Activated naive CD4-positive, alpha-beta T cell treated with anti-CD3 and anti-CD28 coated beads, Interleukin-2, amount 50 U/mL, for 72 hours (primary cell): ENCODE data around the gene OGFRL1. TPM values are rescaled to one million over a fixed set of nuclear protein-coding genes. Genes with fewer than 3 reads are reported as not detected.
A peak's percentile ranks its signal among the peaks of the same experiment; 100 is the strongest.

Experiments
- ATAC-seq, 2 donors: fragments of 150-1000 bp; cut with Tn5 transposase; 2 replicates each; pipeline ENCODE4 v1.10.0; 2021; ENCODE audit warnings: mild to moderate bottlenecking in 2 of 2, moderate library complexity in 2 of 2
- DNase-seq, 2 donors: peaks; one replicate each; pipeline ENCODE4 v3.0.0; 2021 to 2022; ENCODE audit warnings: low spot score in 2 of 2
- H3K27ac Mint-ChIP-seq, 2 donors: one replicate each; pipeline ENCODE4 v1.8.0; 2022; ENCODE audit warnings: mild to moderate bottlenecking in 2 of 2, mixed read lengths in 2 of 2
- H3K36me3 Mint-ChIP-seq, 2 donors: one replicate each; pipeline ENCODE4 v1.8.0; 2022; ENCODE audit warnings: mixed read lengths in 2 of 2
- H3K9me3 Mint-ChIP-seq, 2 donors: one replicate each; pipeline ENCODE4 v1.8.0; 2022; ENCODE audit warnings: mixed read lengths in 2 of 2
- total RNA-seq, 2 donors: library from RNA; stranded (reverse); gene quantifications; one replicate each; pipeline ENCODE4 v1.2.3, GENCODE V29; 2022

OGFRL1 gene
- total RNA-seq, 2 donors from 2014 or later, result 1.3 to 4.2 TPM

DNA sequence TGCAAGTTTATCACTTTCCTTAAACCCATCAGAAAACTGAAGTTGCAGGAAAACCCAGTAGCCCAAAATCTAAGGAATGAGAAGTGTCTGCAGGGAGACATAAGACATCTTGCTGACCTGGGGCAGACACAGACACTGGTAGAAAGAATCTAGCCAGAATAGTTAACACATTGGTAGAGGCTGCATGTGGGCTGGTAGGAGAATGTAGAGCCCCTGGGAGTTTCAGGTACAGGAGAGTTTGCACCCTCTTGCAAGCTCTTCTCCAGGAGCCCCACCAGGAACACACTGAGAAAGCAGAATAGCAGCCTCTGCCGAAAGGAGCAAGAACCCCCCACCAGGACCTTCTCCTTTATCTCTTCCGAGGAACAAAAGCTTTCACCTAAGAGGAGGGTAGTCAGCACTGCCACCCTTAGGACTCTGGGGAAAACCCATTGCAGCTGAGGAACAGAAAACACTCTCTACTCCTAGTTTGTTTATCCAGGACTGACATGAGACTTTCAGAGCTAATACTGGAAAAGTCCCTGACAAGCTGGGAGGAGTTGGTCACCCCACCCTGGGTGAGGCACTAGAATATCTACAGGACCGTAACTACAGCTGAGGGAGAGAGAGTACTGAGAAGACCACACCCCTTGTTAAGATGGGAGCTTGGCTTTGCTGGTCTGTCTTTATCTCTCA is 10.5 kb upstream of the OGFRL1 start:
- Mint-ChIP-seq H3K9me3 (no peaks in the 10 kb centered on the region), H3K36me3 (no peaks in the 10 kb centered on the region), H3K27ac (no peak overlapping the region)
- DNase-seq (no peak), ATAC-seq (no peak)

GRCh38 chr6:71279321-71279720 is 9.3 kb upstream of the OGFRL1 start:
- H3K27ac Mint-ChIP-seq, result no peak overlapping the region
- ATAC-seq (no peak), DNase-seq (no peak)
- H3K36me3 Mint-ChIP-seq, result no peaks in the 10 kb centered on the region
- no peaks in the 10 kb centered on the region for H3K9me3 Mint-ChIP-seq

GRCh38 chr6:71279740-71280139 is 8.9 kb upstream of the OGFRL1 start:
- no peaks in the 10 kb centered on the region for H3K9me3 Mint-ChIP-seq
- no peak overlapping the region for H3K27ac Mint-ChIP-seq
- ATAC-seq (no peak), DNase-seq (no peak)
- H3K36me3 Mint-ChIP-seq, result no peaks in the 10 kb centered on the region

GRCh38 chr6:71280701-71281100 is 7.9 kb upstream of the OGFRL1 start:
- DNase-seq (no peak), ATAC-seq (no peak)
- Mint-ChIP-seq H3K9me3 (no peaks in the 10 kb centered on the region), H3K27ac (no peak overlapping the region), H3K36me3 (no peaks in the 10 kb centered on the region)

DNA sequence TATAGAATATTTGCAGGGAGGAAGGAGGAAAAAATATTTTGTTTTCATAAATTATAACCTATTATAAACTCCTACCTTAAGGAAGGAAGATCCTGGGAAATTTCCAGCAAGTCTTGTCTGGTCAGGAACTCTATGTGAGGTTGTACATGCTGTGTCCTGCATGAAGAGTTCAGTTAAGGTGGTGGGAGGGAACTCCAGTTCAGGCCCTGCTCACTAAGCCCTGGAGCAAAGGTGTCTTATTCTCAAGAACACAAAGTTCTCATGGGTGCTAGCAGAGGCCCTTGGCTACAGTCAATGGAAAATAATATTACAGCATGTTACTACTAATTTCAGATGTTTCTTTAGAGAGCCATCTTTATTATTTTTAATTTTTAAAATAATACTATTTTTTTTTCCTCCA is 3.8 kb upstream of the OGFRL1 start:
- no peaks in the 10 kb centered on the region for H3K9me3 Mint-ChIP-seq
- no peak overlapping the region for H3K27ac Mint-ChIP-seq
- DNase-seq, result no peak
- ATAC-seq, result no peak
- no peaks in the 10 kb centered on the region for H3K36me3 Mint-ChIP-seq

DNA sequence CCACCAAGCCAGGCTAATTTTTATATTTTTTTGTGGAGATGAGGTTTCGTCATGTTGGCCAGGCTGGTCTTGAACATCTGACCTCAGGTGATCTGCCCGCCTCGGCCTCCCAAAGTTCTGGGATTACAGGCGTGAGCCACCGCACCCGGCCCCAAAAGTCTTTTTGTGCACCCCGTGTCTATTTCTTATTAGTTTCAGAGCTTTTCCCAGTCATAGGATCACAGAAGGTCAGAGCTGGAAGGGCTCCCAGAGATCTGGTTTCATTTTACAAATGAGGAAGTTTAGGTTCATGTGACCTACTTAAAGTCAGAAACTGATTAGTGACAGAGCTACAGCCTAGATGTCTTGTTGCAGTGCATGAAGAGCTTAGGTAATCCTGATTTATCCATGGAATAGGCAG is 1.6 kb upstream of the OGFRL1 start:
- ATAC-seq, result no peak
- Mint-ChIP-seq H3K9me3 (no peaks in the 10 kb centered on the region), H3K27ac (no peak overlapping the region), H3K36me3 (peaks cover 0 to 14% of the 10 kb centered on the region in 2 donors)
- DNase-seq, result no peak

- H3K27ac Mint-ChIP-seq, result peak overlapping the region in 1 of 2 donors; percentile 34
- H3K9me3 Mint-ChIP-seq, result no peaks in the 10 kb centered on the region
- peaks cover 0 to 14% of the 10 kb centered on the region in 2 donors for H3K36me3 Mint-ChIP-seq
- DNase-seq (no peak), ATAC-seq (no peak)
Observed at GRCh38 chr6:71287926-71288227, 734 bp upstream of the OGFRL1 start.

DNA sequence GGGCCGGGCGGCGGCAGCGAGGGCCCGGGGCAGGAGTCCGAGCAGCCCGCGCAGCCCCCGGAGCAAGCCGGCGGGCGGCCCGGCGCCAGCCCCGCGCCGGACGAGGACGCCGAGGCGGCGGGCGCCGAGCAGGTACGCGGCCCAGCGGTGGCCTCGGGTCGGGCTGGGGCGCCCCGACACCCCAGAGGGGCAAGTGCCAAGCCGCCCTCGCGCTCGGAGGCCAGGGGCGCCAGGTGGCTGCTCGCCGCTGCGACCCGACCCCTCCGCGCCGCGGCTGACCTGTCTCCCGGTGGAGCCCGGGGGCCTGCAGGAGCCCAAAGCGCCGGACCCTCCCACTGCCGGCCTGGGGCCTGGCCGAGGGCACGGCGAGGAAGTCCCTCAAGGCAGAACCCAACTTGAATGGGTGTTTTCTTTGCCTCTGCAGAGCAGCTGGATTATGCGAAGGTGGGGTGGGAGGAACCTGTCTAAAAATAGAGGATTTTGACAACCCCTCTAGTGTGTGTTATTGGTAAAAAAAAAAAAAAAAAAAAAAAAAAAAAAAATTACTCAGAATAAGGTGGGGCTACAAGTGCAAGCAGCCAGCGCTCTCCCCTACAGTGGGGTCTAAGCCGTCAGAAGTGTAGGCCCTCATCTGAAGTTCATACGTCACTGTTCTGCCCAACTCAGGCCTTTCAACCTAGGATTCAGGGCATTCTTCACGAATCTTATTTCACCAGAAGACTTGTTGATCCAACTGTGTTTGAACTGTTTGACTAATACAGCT is 609 bp downstream of the OGFRL1 start:
- Mint-ChIP-seq H3K36me3 (peaks cover 0 to 23% of the 10 kb centered on the region in 2 donors), H3K9me3 (no peaks in the 10 kb centered on the region), H3K27ac (peak overlapping the region; percentile 61 to 92)
- DNase-seq (peak; percentile 35 to 59), ATAC-seq (peak; percentile 9 to 16)

- no peak for DNase-seq
- H3K9me3 Mint-ChIP-seq, result no peaks in the 10 kb centered on the region
- H3K27ac Mint-ChIP-seq, result peak overlapping the region; percentile 61 to 92
- H3K36me3 Mint-ChIP-seq, result peaks cover 0 to 27% of the 10 kb centered on the region in 2 donors
- ATAC-seq, result no peak
Observed at GRCh38 chr6:71289802-71290175, 1.2 kb downstream of the OGFRL1 start.

- Mint-ChIP-seq H3K36me3 (peaks cover 0 to 27% of the 10 kb centered on the region in 2 donors), H3K27ac (no peak overlapping the region), H3K9me3 (no peaks in the 10 kb centered on the region)
- DNase-seq (no peak), ATAC-seq (no peak)
Observed at GRCh38 chr6:71290611-71291010, 2.0 kb downstream of the OGFRL1 start.

DNA sequence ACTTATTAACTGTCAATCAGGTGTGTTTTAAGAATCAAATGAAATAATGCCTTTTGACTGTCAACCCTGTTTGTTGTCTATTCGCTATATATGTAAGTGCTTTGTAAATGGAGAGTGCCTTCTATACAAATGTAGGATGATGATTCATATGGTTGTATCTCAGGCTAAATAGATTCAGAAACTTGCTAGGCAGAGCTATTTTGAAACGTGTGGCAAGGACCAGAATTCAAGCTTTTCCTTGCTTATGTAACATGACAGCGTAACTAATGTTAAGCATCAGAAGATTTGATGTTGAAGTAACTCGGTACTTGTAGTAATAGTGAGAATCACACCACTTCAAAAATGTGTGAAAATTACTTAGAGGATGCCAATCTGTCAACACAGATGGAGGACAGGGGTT is 3.4 kb downstream of the OGFRL1 start:
- peak in 1 of 2 donors; percentile 2 for ATAC-seq
- H3K36me3 Mint-ChIP-seq, result peaks cover 0 to 27% of the 10 kb centered on the region in 2 donors
- no peaks in the 10 kb centered on the region for H3K9me3 Mint-ChIP-seq
- no peak overlapping the region for H3K27ac Mint-ChIP-seq
- DNase-seq, result no peak

- H3K36me3 Mint-ChIP-seq, result peaks cover 0 to 27% of the 10 kb centered on the region in 2 donors
- DNase-seq (no peak), ATAC-seq (no peak)
- H3K27ac Mint-ChIP-seq, result no peak overlapping the region
- H3K9me3 Mint-ChIP-seq, result no peaks in the 10 kb centered on the region
Observed at GRCh38 chr6:71294121-71294523, 5.5 kb downstream of the OGFRL1 start.

GRCh38 chr6:71298459-71298858 is 9.8 kb downstream of the OGFRL1 start:
- ATAC-seq (no peak), DNase-seq (no peak)
- Mint-ChIP-seq H3K9me3 (no peaks in the 10 kb centered on the region), H3K27ac (no peak overlapping the region), H3K36me3 (peaks cover 0 to 18% of the 10 kb centered on the region in 2 donors)

DNA sequence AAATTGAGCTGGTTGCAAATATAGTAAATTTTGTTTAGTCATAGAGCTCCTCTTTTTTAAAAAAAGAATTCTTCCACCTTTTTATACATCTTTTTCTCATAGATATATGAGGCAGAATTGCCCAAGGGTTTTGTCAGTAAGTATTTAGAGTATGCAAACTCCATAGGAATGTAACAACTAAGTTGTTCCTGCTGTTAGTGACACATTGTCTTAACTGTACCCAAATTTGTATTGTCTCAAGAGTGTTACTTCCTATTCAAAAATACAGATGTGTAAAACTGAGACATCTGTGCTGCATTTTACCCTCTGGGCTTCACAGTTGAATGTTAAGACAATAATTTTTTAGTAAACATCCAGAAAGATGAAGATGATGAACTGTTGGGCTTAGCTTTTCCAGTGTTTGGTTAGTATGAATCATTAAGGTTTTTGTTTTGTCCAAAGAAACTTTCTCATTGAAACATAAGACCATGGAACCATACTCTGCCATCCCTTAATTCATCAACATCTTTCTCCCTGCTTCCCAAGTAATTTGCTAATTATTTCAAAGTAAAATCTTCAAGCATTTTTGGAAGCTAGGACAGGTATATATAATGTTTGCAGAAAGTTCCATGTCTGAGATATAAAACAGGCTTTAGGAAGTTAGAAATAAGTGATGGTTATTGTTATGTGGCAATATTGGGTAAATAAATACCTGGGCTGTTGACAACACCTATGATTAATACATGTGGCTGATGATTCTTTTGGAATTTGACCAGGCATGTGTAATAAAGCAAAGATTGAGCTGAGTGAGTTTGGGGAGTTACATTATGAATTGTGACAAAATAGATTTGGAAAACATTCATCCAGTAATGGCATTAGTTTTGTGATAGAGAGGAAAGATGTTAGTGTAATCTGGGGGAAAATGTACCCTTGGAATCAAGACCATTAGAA is 11.2 kb downstream of the OGFRL1 start:
- ATAC-seq, result no peak
- H3K36me3 Mint-ChIP-seq, result peaks cover 0 to 8% of the 10 kb centered on the region in 2 donors
- no peak for DNase-seq
- H3K9me3 Mint-ChIP-seq, result no peaks in the 10 kb centered on the region
- H3K27ac Mint-ChIP-seq, result no peak overlapping the region

DNA sequence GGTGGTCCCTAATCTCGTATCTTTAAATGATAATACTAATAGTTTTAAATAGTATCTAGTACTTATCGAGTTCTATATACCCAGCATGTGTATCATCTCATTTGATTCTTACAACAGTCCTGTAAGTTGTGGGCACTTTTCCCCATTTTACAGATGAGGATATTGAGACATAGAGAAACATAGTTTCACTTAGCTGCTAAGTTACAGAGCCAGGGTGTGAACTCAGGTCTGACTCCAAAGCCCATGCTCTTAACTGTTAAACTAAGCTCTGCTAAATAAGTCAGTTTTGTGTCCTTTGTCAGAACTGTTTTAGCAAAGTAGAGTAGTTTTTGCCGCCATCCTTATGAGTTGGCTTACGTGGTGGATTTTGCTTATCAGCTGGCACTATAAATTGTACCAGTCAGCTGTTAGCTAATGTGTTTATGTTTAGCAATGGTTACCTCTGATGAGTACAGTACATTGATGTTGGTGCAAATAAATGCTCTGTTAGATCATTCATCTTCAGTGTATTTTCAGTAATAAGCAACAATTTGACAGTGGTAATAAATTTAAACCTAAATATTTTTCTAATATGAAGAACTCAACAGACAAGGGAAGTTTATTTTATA is 12.1 kb downstream of the OGFRL1 start:
- no peaks in the 10 kb centered on the region for H3K9me3 Mint-ChIP-seq
- ATAC-seq (no peak), DNase-seq (no peak)
- H3K36me3 Mint-ChIP-seq, result peaks cover 0 to 8% of the 10 kb centered on the region in 2 donors
- no peak overlapping the region for H3K27ac Mint-ChIP-seq

GRCh38 chr6:71301546-71301945 is 12.9 kb downstream of the OGFRL1 start:
- DNase-seq, result no peak
- no peak for ATAC-seq
- no peak overlapping the region for H3K27ac Mint-ChIP-seq
- H3K9me3 Mint-ChIP-seq, result no peaks in the 10 kb centered on the region
- H3K36me3 Mint-ChIP-seq, result peaks cover 0 to 8% of the 10 kb centered on the region in 2 donors

DNA sequence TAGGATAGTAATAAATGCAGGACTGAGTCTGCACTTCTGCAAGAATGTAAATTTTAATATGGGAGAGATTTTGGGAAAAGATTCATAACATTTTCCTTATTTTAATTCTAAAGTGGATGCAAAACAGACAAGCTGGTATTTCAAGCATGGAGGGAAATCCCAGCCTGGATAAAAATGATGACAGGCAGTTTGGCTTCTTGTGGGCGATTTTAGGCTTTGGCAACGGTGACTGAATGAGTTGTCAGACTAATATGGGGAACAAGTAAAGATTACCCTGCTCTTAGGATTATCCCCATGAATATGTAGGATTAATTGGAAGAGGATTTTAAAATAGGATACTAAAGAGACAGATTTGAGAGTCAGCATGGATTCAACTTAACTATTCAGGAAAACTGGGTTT is 21.0 kb downstream of the OGFRL1 start:
- ATAC-seq, result no peak
- Mint-ChIP-seq H3K36me3 (no peaks in the 10 kb centered on the region), H3K9me3 (no peaks in the 10 kb centered on the region)

More for the DNA sequence above, 21.0 kb downstream of the OGFRL1 start:
- no peak overlapping the region for H3K27ac Mint-ChIP-seq
- no peak for DNase-seq
